NCI-H146 treated with DMSO at 0.1 percent for 48 hours (cell line): Measurements from ENCODE around the gene RABEP1.

ENCODE experiments used
- DNase-seq: peaks from one replicate; lab custom pipeline; 2025; ENCODE audit not compliant: unreplicated experiment; lab: John Stamatoyannopoulos, UW

RABEP1 gene

GRCh38 chr17:5355421-5356129 is 73.5 kb downstream of the RABEP1 start:
- peak; percentile 18 for DNase-seq

GRCh38 chr17:5361426-5361825 is 79.3 kb downstream of the RABEP1 start:
- no peak for DNase-seq

- DNase-seq, result no peak
Observed at GRCh38 chr17:5362162-5362811, 80.2 kb downstream of the RABEP1 start.

- no peak for DNase-seq
Observed at GRCh38 chr17:5364156-5364555, 82.1 kb downstream of the RABEP1 start.

- no peak for DNase-seq
Observed at GRCh38 chr17:5364696-5365095, 82.6 kb downstream of the RABEP1 start.

- DNase-seq, result no peak
Observed at GRCh38 chr17:5365831-5366230, 83.7 kb downstream of the RABEP1 start.

- DNase-seq, result no peak
Observed at GRCh38 chr17:5370411-5370810, 88.3 kb downstream of the RABEP1 start.

- DNase-seq, result no peak
Observed at GRCh38 chr17:5373112-5373511, 91.0 kb downstream of the RABEP1 start.

GRCh38 chr17:5378566-5379207 is 96.6 kb downstream of the RABEP1 start:
- DNase-seq, result no peak

- no peak for DNase-seq
Observed at GRCh38 chr17:5379351-5380107, 97.4 kb downstream of the RABEP1 start.

GRCh38 chr17:5380491-5381135 is 98.5 kb downstream of the RABEP1 start:
- no peak for DNase-seq

- no peak for DNase-seq
Observed at GRCh38 chr17:5381542-5381941, 99.5 kb downstream of the RABEP1 start.

GRCh38 chr17:5391678-5392077 is 109.6 kb downstream of the RABEP1 start:
- no peak for DNase-seq

- no peak for DNase-seq
Observed at GRCh38 chr17:5396612-5397011, 114.5 kb downstream of the RABEP1 start.

GRCh38 chr17:5399767-5400166 is 117.7 kb downstream of the RABEP1 start:
- DNase-seq, result no peak

GRCh38 chr17:5405400-5405799 is 123.3 kb downstream of the RABEP1 start:
- no peak for DNase-seq

- DNase-seq, result no peak
Observed at GRCh38 chr17:5408186-5408585, 126.1 kb downstream of the RABEP1 start.

GRCh38 chr17:5410594-5411272 is 128.6 kb downstream of the RABEP1 start:
- DNase-seq, result no peak

- DNase-seq, result no peak
Observed at GRCh38 chr17:5413682-5414081, 131.6 kb downstream of the RABEP1 start.

GRCh38 chr17:5416901-5417300 is 134.8 kb downstream of the RABEP1 start:
- DNase-seq, result peak; percentile 26
